ENCODE data around the gene C1QTNF8.

- TF ChIP-seq EZH2 (IDR thresholded peaks at IDR 0.05; ENCODE audit: insufficient read depth, low read length) (peak; percentile 77), CTCF (IDR thresholded peaks at IDR 0.05; ENCODE audit: insufficient read depth, low read depth, low read length) (no peak)
Measured at GRCh38 chr16:1065469-1066128, 30.4 kb downstream of the C1QTNF8 start.

All from astrocyte (in vitro differentiated cells and primary cell).